SU-DHL-6 (cell line): Measurements from ENCODE around the gene SLC25A19.
"Not testable (repeated sequence)": the region's sequence is repeated elsewhere in the genome, so short reads cannot be mapped to it uniquely, and the experiment has no call there.

Experiments
- EZH2phosphoT487 ChIP-seq: fragments of 200-600 bp; sonication (generic), shearing (Covaris generic); conservative IDR thresholded peaks from 2 replicates; pipeline ENCODE4 v1.6.1; 2018; ENCODE audit warnings: mild to moderate bottlenecking, antibody characterized with exemption, low read length, moderate library complexity, mixed read lengths
- TF ChIP-seq, protein P1 (sequence below): fragments of 200-600 bp; sonication (generic); IDR thresholded peaks from one replicate; pipeline ENCODE4 v1.5.1; 2017; ENCODE audit warnings: antibody characterized with exemption, mild to moderate bottlenecking, low read length, moderate library complexity; ENCODE audit not compliant: insufficient read depth, poor library complexity, severe bottlenecking

DNA sequence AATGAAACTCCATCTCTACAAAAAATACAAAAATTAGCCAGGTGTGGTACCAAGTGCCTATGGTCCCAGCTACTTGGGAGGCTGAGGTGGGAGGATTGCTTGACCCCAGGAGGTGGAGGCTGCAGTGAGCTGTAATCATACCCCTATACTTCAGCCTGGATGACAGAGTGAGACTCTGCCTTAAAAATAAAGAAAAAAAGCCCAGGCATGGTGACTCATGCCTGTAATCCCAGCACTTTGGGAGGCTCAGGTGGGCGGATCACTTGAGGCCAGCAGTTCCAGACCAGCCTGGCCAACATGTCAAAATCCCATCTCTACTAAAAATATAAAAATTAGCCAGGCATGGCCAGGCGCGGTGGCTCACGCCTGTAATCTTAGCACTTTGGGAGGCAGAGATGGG is 9.0 kb downstream of the SLC25A19 start:
- TF ChIP-seq, protein P1, sequence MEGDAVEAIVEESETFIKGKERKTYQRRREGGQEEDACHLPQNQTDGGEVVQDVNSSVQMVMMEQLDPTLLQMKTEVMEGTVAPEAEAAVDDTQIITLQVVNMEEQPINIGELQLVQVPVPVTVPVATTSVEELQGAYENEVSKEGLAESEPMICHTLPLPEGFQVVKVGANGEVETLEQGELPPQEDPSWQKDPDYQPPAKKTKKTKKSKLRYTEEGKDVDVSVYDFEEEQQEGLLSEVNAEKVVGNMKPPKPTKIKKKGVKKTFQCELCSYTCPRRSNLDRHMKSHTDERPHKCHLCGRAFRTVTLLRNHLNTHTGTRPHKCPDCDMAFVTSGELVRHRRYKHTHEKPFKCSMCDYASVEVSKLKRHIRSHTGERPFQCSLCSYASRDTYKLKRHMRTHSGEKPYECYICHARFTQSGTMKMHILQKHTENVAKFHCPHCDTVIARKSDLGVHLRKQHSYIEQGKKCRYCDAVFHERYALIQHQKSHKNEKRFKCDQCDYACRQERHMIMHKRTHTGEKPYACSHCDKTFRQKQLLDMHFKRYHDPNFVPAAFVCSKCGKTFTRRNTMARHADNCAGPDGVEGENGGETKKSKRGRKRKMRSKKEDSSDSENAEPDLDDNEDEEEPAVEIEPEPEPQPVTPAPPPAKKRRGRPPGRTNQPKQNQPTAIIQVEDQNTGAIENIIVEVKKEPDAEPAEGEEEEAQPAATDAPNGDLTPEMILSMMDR, result not testable (repeated sequence)
- not testable (repeated sequence) for TF ChIP-seq EZH2phosphoT487
